IMR-90 (cell line): Measurements from ENCODE around the gene MYT1. TPM values are rescaled to one million over a fixed set of nuclear protein-coding genes. Genes with fewer than 3 reads are reported as not detected.

Source experiments
- ATAC-seq: fragments of 200-7000 bp; cut with Tn5 transposase; 2 replicates; pipeline ENCODE4 v1.9.1; 2020; ENCODE audit warnings: low read depth, mild to moderate bottlenecking, moderate library complexity
- BruUV-seq: library from RNA; stranded (reverse); fragments of 400-500 nt; replicated peaks from 2 replicates; lab custom pipeline; 2021; lab: Mats Ljungman, UMichigan
- CTCF ChIA-PET: fragments of 300-600 bp; formaldehyde crosslinking; extraction: SDS; loops from one replicate; lab custom pipeline; 2021; ENCODE audit warnings: antibody characterized with exemption; lab: Yijun Ruan, JAX
- POLR2A ChIA-PET: fragments of 300-600 bp; sonication (Branson Sonifier 250); formaldehyde crosslinking; loops from one replicate; lab custom pipeline; 2022; ENCODE audit warnings: antibody characterized with exemption; ENCODE audit not compliant: unreplicated experiment; lab: Charles Lee
- DNase-seq: peaks from one replicate; pipeline ENCODE4 v3.0.0; 2013
- H2AFZ ChIP-seq: replicated peaks from 2 replicates; pipeline ENCODE3; 2013; ENCODE audit warnings: low read length, mild to moderate bottlenecking; ENCODE audit not compliant: poor library complexity
- H2AK5ac ChIP-seq: 2 replicates; pipeline ENCODE4 v1.6.1; 2013; ENCODE audit warnings: low read depth, low read length, inconsistent platforms
- H2AK9ac ChIP-seq: replicated peaks from 2 replicates; pipeline ENCODE3; 2013; ENCODE audit warnings: mild to moderate bottlenecking, low read depth, low read length, moderate library complexity; ENCODE audit not compliant: poor library complexity
- H2BK120ac ChIP-seq: 2 replicates; pipeline ENCODE4 v1.6.1; 2013; ENCODE audit warnings: low read depth, low read length, inconsistent platforms
- H2BK15ac ChIP-seq: 3 replicates; pipeline ENCODE4 v1.6.1; 2013; ENCODE audit warnings: low read depth, low read length, inconsistent platforms
- H2BK20ac ChIP-seq: 2 replicates; pipeline ENCODE4 v1.6.1; 2013; ENCODE audit warnings: low read depth, mild to moderate bottlenecking, inconsistent platforms, low read length, moderate library complexity
- H2BK5ac ChIP-seq: 2 replicates; pipeline ENCODE4 v1.6.1; 2013; ENCODE audit warnings: mild to moderate bottlenecking, low read depth, low read length, inconsistent platforms; ENCODE audit not compliant: poor library complexity, severe bottlenecking
- H3K14ac ChIP-seq: replicated peaks from 2 replicates; pipeline ENCODE4 v1.6.1; 2013; ENCODE audit warnings: low read depth, low read length, inconsistent platforms
- H3K18ac ChIP-seq: 2 replicates; pipeline ENCODE4 v1.6.1; 2013; ENCODE audit warnings: low read depth, low read length, control low read depth
- H3K23ac ChIP-seq: 2 replicates; pipeline ENCODE4 v1.6.1; 2013; ENCODE audit warnings: low read depth, low read length, inconsistent platforms
- H3K27ac ChIP-seq: 2 replicates; pipeline ENCODE4 v1.5.1; 2013; ENCODE audit warnings: mild to moderate bottlenecking, control low read depth, low read length; ENCODE audit not compliant: insufficient read depth
- H3K27me3 ChIP-seq: 2 replicates; pipeline ENCODE4 v1.6.1; 2013; ENCODE audit warnings: low read length; ENCODE audit not compliant: control insufficient read depth, insufficient read depth
- H3K36me3 ChIP-seq: 2 replicates; pipeline ENCODE4 v1.6.1; 2013; ENCODE audit warnings: low read length, mixed read lengths; ENCODE audit not compliant: control insufficient read depth, insufficient read depth
- H3K4ac ChIP-seq: 2 replicates; pipeline ENCODE4 v1.6.1; 2013; ENCODE audit warnings: low read depth, low read length, inconsistent platforms
- H3K4me1 ChIP-seq: 2 replicates; pipeline ENCODE4 v1.6.1; 2013; ENCODE audit warnings: low read length, mixed read lengths; ENCODE audit not compliant: control insufficient read depth, insufficient read depth
- H3K4me2 ChIP-seq: 2 replicates; pipeline ENCODE4 v1.6.1; 2013; ENCODE audit warnings: low read depth, mild to moderate bottlenecking, control low read depth, low read length, moderate library complexity
- H3K4me3 ChIP-seq: 2 replicates; pipeline ENCODE4 v1.5.1; 2013; ENCODE audit warnings: low read depth, mild to moderate bottlenecking, control low read depth, low read length, moderate library complexity; ENCODE audit not compliant: insufficient read depth
- H3K56ac ChIP-seq: 2 replicates; pipeline ENCODE4 v1.6.1; 2013; ENCODE audit warnings: low read length, inconsistent platforms; ENCODE audit not compliant: insufficient read depth; ENCODE audit errors: extremely low read depth
- H3K79me1 ChIP-seq, 2 experiments: 2 replicates each; pipeline ENCODE4 v1.6.1; 2013; ENCODE audit warnings: low read length in 2 of 2, inconsistent platforms in 1 of 2, low read depth in 1 of 2
- H3K9ac ChIP-seq: 2 replicates; pipeline ENCODE4 v1.6.1; 2013; ENCODE audit warnings: low read depth, low read length, control low read depth
- H3K9me1 ChIP-seq: 2 replicates; pipeline ENCODE4 v1.6.1; 2013; ENCODE audit warnings: low read length, inconsistent platforms; ENCODE audit not compliant: insufficient read depth
- H3K9me3 ChIP-seq: 2 replicates; pipeline ENCODE4 v1.6.1; 2013; ENCODE audit warnings: low read length; ENCODE audit not compliant: control insufficient read depth, insufficient read depth
- H4K20me1 ChIP-seq: 2 replicates; pipeline ENCODE4 v1.6.1; 2013; ENCODE audit warnings: low read length, inconsistent platforms; ENCODE audit not compliant: insufficient read depth
- H4K5ac ChIP-seq: 2 replicates; pipeline ENCODE4 v1.6.1; 2013; ENCODE audit warnings: mild to moderate bottlenecking, low read depth, low read length, control low read depth
- H4K8ac ChIP-seq, 2 experiments: 2 replicates each; pipeline ENCODE4 v1.6.1; 2013; ENCODE audit warnings: low read depth in 2 of 2, low read length in 2 of 2, control low read depth in 1 of 2, inconsistent platforms in 1 of 2
- H4K91ac ChIP-seq: 2 replicates; pipeline ENCODE4 v1.6.1; 2013; ENCODE audit warnings: low read depth, low read length, inconsistent platforms; ENCODE audit not compliant: insufficient read depth
- BHLHE40 ChIP-seq: fragments of 150-350 bp; IDR thresholded peaks from 2 replicates; pipeline ENCODE4 v1.6.1; 2016; ENCODE audit warnings: mild to moderate bottlenecking, low read depth, low read length
- CHD1 ChIP-seq: IDR thresholded peaks from 2 replicates; pipeline ENCODE4 v1.6.1; 2012; ENCODE audit warnings: low read depth, low read length, improper control_type of control experiment
- FOS ChIP-seq: fragments of 150-350 bp; IDR thresholded peaks from 2 replicates; pipeline ENCODE4 v1.6.1; 2016; ENCODE audit warnings: low read depth, low read length
- MAZ ChIP-seq: IDR thresholded peaks from 2 replicates; pipeline ENCODE4 v1.6.1; 2012; ENCODE audit warnings: low read depth, mild to moderate bottlenecking, low read length, improper control_type of control experiment, moderate library complexity, borderline replicate concordance
- POLR2A ChIP-seq: IDR thresholded peaks from 2 replicates; pipeline ENCODE4 v1.6.1; 2012; ENCODE audit warnings: mild to moderate bottlenecking, low read depth, low read length
- RAD21 ChIP-seq: IDR thresholded peaks from 2 replicates; pipeline ENCODE4 v1.6.1; 2012; ENCODE audit warnings: low read length, improper control_type of control experiment
- RCOR1 ChIP-seq: IDR thresholded peaks from 2 replicates; pipeline ENCODE4 v1.6.1; 2012; ENCODE audit warnings: mild to moderate bottlenecking, low read length, improper control_type of control experiment; ENCODE audit not compliant: insufficient replicate concordance
- WGBS, 2 experiments: methylation state at CpG; one replicate each; pipeline versions ENCODE4 v1.1.5 to v1.1.7; 2013; ENCODE audit warnings: missing lambda C conversion rate in 2 of 2; ENCODE audit not compliant: insufficient read length in 1 of 2; ENCODE audit errors: extremely low coverage in 2 of 2; 5-methylcytosine and 5-hydroxymethylcytosine counted together
- dilution Hi-C: fragments of 300-500 bp; cut with HindIII; formaldehyde crosslinking; loops from one replicate; pipeline ENCODE4 v1.14.3; 2018; ENCODE audit warnings: low sequenced_read_pairs; ENCODE audit not compliant: unreplicated experiment
- in situ Hi-C: fragments of 300-500 bp; cut with MboI; formaldehyde crosslinking; loops from 3 replicates; pipeline ENCODE4 v1.14.3; 2019; ENCODE audit warnings: low sequenced_read_pairs, inconsistent platforms, mixed read lengths
- intact Hi-C: fragments of 100-400 bp; cut with micrococcal nuclease; formaldehyde crosslinking; loops from 2 replicates; pipeline ENCODE4 v1.10.0; 2022
- polyA plus RNA-seq, 3 experiments: library from polyadenylated mRNA; depleted of rRNA; stranded (reverse); fragments of >200 nt; gene quantifications; 2 replicates each; pipeline ENCODE4 v1.2.3, GENCODE V29; 2012; ENCODE audit warnings: low replicate concordance in 1 of 3
- total RNA-seq: library from RNA; depleted of rRNA; stranded (reverse); fragments of >200 nt; gene quantifications from 2 replicates; pipeline ENCODE4 v1.2.3, GENCODE V29; 2012
- TF ChIP-seq, protein P1 (sequence below): fragments of 150-350 bp; IDR thresholded peaks from 2 replicates; pipeline ENCODE4 v1.6.1; 2017; ENCODE audit warnings: mild to moderate bottlenecking, antibody characterized with exemption, low read length, low read depth
- TF ChIP-seq, protein P2 (sequence below): fragments of 150-350 bp; IDR thresholded peaks from 2 replicates; pipeline ENCODE4 v1.6.1; 2016; ENCODE audit warnings: low read depth, mild to moderate bottlenecking, low read length, moderate library complexity, borderline replicate concordance

MYT1 gene
- total and polyA plus RNA-seq, 2 of the 4 experiments (the other 2 are of a cell fraction), result not detected

DNA sequence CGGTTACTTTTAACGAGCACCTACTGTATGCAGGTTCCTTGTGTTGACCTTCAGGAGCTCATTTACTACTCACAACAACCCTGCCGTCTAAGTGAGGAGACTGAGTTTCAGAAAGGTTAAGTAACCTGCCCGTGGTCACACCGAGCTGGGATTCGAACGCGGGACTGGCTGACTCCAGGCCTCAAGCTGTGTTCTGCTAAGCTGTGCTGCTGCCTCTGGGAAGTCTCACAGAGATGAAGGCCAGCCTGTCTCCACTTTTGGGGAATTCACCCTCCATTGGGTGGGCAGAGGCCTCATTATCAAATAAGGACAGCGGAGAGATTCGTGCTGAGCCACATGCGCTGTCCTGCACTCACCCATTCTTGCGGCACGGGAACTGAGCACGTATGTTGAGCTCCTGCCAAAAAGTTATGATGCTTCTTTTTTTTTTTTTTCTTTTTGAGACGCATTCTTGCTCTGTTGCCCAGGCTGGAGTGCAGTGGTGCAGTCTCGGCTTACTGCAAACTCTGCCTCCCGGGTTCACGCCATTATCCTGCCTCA is 25.9 kb upstream of the MYT1 start:
- 80% methylated on average over 6 of the region's 18 CpGs; no CpG with 5 or more reads in 1 of the 2 experiments for WGBS, 2 experiments
- TF ChIP-seq, protein P1, sequence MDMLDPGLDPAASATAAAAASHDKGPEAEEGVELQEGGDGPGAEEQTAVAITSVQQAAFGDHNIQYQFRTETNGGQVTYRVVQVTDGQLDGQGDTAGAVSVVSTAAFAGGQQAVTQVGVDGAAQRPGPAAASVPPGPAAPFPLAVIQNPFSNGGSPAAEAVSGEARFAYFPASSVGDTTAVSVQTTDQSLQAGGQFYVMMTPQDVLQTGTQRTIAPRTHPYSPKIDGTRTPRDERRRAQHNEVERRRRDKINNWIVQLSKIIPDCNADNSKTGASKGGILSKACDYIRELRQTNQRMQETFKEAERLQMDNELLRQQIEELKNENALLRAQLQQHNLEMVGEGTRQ, result no peak
- TF ChIP-seq POLR2A (no peak), RCOR1 (no peak), RAD21 (no peak), FOS (no peak), BHLHE40 (no peak), MAZ (no peak), CHD1 (no peak)
- TF ChIP-seq, protein P2, sequence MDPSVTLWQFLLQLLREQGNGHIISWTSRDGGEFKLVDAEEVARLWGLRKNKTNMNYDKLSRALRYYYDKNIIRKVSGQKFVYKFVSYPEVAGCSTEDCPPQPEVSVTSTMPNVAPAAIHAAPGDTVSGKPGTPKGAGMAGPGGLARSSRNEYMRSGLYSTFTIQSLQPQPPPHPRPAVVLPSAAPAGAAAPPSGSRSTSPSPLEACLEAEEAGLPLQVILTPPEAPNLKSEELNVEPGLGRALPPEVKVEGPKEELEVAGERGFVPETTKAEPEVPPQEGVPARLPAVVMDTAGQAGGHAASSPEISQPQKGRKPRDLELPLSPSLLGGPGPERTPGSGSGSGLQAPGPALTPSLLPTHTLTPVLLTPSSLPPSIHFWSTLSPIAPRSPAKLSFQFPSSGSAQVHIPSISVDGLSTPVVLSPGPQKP, result no peak
- no peak overlapping the region for H4K91ac ChIP-seq
- H3K36me3 ChIP-seq, result no peaks in the 10 kb centered on the region
- in situ Hi-C loops, result no loop called here
- no peak overlapping the region for H3K14ac ChIP-seq
- H3K4me1 ChIP-seq, result no peaks in the 10 kb centered on the region
- BruUV-seq, result no TSS peak
- dilution Hi-C loops, result no loop called here
- CTCF ChIA-PET, result interaction anchor here (0.6 kb wide), 1 partner anchor 64 kb away, joined by 3 read pairs; no protein-coding TSS in a partner anchor
- H2BK120ac ChIP-seq, result no peak overlapping the region
- H2BK5ac ChIP-seq, result no peak overlapping the region
- H3K27ac ChIP-seq, result no peak overlapping the region
- H3K9me1 ChIP-seq, result no peaks in the 10 kb centered on the region
- H3K9me3 ChIP-seq, result no peaks in the 10 kb centered on the region
- H3K4me2 ChIP-seq, result no peak overlapping the region
- H3K9ac ChIP-seq, result no peak overlapping the region
- no peak overlapping the region for H4K8ac ChIP-seq
- H3K18ac ChIP-seq, result no peak overlapping the region
- ATAC-seq (no peak), DNase-seq (no peak)
- H3K79me1 ChIP-seq, result no peaks in the 10 kb centered on the region
- no peak overlapping the region for H2AK5ac ChIP-seq
- no peak overlapping the region for H2AK9ac ChIP-seq
- no peak overlapping the region for H2BK15ac ChIP-seq
- peaks cover 23% of the 10 kb centered on the region for H3K27me3 ChIP-seq
- no peak overlapping the region for H3K4ac ChIP-seq
- H3K56ac ChIP-seq, result no peak overlapping the region
- intact Hi-C loops, result no loop called here
- no peaks in the 10 kb centered on the region for H4K20me1 ChIP-seq
- H4K5ac ChIP-seq, result no peak overlapping the region
- no peak overlapping the region for H2AFZ ChIP-seq
- POLR2A ChIA-PET, result no interaction called here
- no peak overlapping the region for H2BK20ac ChIP-seq
- no peak overlapping the region for H3K23ac ChIP-seq
- no peak overlapping the region for H3K4me3 ChIP-seq
